ENCODE measurements around the gene RNASEH1.
"Not testable (repeated sequence)": the region's sequence is repeated elsewhere in the genome, so short reads cannot be mapped to it uniquely, and the experiment has no call there.

RNASEH1 gene

GRCh38 chr2:3580449-3580848, 22.3 kb upstream of the RNASEH1 start:
- no peak overlapping the region for H3K4me3 ChIP-seq (ENCODE audit: low read length)
- TF ChIP-seq CTCF (conservative IDR thresholded peaks at IDR 0.05; ENCODE audit: low read length), result no peak
- DNase-seq (ENCODE audit: low read depth), result no peak

- TF ChIP-seq CTCF (conservative IDR thresholded peaks at IDR 0.05; ENCODE audit: low read length), result no peak
- no peak overlapping the region for H3K4me3 ChIP-seq (ENCODE audit: low read length)
- no peak for DNase-seq (ENCODE audit: low read depth)
Observed at GRCh38 chr2:3578987-3579386, 20.9 kb upstream of the RNASEH1 start.

DNA sequence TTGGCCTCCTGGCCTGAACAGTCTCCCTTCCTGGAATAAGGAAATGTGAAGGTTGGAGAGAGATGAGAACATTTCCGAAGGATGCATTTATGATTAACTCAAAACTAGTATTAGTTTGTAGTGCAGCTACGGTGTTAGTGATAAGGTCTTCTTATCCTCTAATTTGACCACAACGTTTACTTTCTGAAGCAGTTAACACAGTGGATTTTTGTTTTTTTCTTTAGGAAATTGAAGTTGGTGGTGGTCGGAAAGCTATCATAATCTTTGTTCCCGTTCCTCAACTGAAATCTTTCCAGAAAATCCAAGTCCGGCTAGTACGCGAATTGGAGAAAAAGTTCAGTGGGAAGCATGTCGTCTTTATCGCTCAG, 18.1 kb upstream of the RNASEH1 start:
- peak overlapping the region; percentile 96 for H3K4me3 ChIP-seq (ENCODE audit: low read length)
- not testable (repeated sequence) for DNase-seq (ENCODE audit: low read depth)

DNA sequence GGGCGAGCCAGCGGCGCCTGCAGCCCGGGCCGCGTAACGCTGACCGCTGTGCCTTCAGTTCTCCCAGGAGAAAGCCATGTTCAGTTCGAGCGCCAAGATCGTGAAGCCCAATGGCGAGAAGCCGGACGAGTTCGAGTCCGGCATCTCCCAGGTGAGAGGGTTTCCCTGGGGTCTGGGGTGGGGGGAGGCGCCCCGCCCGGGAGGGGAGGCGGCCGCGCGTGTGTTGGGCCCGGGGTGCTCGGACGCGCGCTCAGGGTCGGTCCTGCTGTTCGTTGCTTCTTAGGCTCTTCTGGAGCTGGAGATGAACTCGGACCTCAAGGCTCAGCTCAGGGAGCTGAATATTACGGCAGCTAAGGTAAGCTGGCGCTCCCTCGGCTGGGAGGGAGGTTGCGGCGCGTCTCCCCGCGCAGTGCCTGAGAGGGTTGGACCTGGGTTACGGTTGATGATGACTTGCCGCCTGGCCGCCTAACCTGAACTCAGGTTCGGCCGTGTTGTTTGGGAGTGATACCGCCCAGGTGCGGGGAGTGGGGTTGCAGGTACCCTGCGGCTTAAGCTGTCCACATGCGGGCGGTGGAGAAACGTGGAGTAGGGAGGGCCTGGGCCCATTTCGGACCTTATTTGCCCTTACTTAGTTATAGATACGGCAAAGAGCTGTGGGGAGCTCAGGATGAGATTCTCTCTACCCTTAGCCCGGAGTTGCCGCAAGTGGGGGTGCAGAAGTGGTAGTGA, 17.6 kb upstream of the RNASEH1 start:
- no peak for DNase-seq (ENCODE audit: low read depth)
- TF ChIP-seq CTCF (conservative IDR thresholded peaks at IDR 0.05; ENCODE audit: low read length), result no peak
- peak overlapping the region; percentile 96 for H3K4me3 ChIP-seq (ENCODE audit: low read length)

DNA sequence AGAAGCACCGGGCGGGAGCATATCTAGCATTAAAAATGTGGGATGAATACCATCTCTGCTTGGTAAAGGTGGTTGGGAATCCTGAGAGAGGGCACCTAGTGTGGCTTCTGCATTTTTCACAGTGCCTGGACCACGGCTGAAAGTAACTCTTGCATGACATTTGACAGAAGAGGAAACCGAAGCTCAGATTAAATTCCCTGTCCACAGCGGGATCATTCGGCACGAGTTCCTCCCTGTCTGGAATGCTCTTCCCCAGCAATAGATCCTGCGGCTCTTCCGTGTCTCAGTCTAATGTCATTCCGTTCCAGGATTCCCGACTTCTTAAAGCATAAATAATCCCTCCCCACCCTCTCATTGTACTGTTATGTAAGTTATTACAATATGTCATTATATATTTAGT, 16.0 kb upstream of the RNASEH1 start:
- no peak for TF ChIP-seq CTCF (conservative IDR thresholded peaks at IDR 0.05; ENCODE audit: low read length)
- no peak overlapping the region for H3K4me3 ChIP-seq (ENCODE audit: low read length)
- no peak for DNase-seq (ENCODE audit: low read depth)

GRCh38 chr2:3572620-3573019, 14.5 kb upstream of the RNASEH1 start:
- DNase-seq (ENCODE audit: low read depth), result no peak
- no peak overlapping the region for H3K4me3 ChIP-seq (ENCODE audit: low read length)
- TF ChIP-seq CTCF (conservative IDR thresholded peaks at IDR 0.05; ENCODE audit: low read length), result no peak

DNA sequence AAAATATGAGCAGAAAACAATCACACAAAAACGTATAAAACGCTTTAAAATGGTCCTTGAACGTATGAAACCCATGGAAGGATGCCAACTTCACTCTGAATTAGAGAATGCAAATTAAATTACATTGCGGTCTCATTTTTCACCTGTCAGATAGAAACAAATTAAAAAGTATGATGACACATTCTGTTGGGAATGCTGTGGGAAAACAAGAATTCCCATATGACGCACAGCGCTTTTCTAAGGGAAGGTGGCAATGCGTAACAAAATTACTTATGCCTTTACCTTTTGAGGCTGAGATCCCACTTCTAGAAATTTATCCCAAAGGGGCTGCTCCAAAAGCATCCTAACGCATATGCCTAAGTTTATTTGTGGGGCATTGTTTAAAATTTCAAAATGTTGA, 13.2 kb upstream of the RNASEH1 start:
- no peak for DNase-seq (ENCODE audit: low read depth)
- TF ChIP-seq CTCF (conservative IDR thresholded peaks at IDR 0.05; ENCODE audit: low read length), result no peak
- H3K4me3 ChIP-seq (ENCODE audit: low read length), result no peak overlapping the region

- not testable (repeated sequence) for H3K4me3 ChIP-seq (ENCODE audit: low read length); DNase-seq (ENCODE audit: low read depth)
Observed at GRCh38 chr2:3569656-3570055, 11.5 kb upstream of the RNASEH1 start.
